ENCODE data around the gene PRDX5. TPM values are rescaled to one million over a fixed set of nuclear protein-coding genes. Genes with fewer than 3 reads are reported as not detected.
"Not testable (repeated sequence)": the region's sequence is repeated elsewhere in the genome, so short reads cannot be mapped to it uniquely, and the experiment has no call there.

The PRDX5 gene
- total and polyA plus RNA-seq, 3 donors from 2014 or later = 189 to 287 (median 271) TPM

DNA sequence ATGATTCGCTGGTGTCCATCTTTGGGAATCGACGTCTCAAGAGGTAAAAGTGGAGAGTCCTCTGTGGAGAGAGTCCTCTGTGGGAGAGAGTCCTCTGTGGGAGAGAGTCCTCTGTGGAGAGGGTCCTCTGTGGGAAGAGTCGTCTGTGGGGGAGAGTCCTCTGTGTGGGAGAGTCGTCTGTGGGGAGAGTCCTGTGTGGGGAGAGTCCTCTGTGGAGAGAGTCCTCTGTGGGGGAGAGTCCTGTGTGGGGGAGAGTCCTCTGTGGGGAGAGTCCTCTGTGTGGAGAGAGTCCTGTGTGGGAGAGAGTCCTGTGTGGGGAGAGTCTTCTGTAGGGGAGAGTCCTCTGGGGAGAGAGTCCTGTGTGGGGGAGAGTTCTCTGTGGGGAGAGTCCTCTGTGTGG lies 3.1 kb downstream of the PRDX5 start:
- H3K27me3 ChIP-seq = no peaks in the 10 kb centered on the region
- intact Hi-C loops (cut with DNase I; ENCODE audit: low total_unique reads) = no loop called here
- TF ChIP-seq, protein P1, sequence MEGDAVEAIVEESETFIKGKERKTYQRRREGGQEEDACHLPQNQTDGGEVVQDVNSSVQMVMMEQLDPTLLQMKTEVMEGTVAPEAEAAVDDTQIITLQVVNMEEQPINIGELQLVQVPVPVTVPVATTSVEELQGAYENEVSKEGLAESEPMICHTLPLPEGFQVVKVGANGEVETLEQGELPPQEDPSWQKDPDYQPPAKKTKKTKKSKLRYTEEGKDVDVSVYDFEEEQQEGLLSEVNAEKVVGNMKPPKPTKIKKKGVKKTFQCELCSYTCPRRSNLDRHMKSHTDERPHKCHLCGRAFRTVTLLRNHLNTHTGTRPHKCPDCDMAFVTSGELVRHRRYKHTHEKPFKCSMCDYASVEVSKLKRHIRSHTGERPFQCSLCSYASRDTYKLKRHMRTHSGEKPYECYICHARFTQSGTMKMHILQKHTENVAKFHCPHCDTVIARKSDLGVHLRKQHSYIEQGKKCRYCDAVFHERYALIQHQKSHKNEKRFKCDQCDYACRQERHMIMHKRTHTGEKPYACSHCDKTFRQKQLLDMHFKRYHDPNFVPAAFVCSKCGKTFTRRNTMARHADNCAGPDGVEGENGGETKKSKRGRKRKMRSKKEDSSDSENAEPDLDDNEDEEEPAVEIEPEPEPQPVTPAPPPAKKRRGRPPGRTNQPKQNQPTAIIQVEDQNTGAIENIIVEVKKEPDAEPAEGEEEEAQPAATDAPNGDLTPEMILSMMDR (IDR thresholded peaks at IDR 0.05) = no peak
- no peak for TF ChIP-seq POLR2A (IDR thresholded peaks at IDR 0.05)
- H3K36me3 ChIP-seq (ENCODE audit: low read depth, missing control alignments) = no peaks in the 10 kb centered on the region
- H3K27ac ChIP-seq = peak overlapping the region in 1 of 2 donors; percentile 31
- no peaks in the 10 kb centered on the region for H3K9me3 ChIP-seq
- H3K4me3 ChIP-seq = no peak overlapping the region
- H3K4me1 ChIP-seq = peaks cover 9% of the 10 kb centered on the region
- no peak for DNase-seq
- 70 to 84% methylated on average over 5 of the region's 5 CpGs for WGBS, 2 donors

DNA sequence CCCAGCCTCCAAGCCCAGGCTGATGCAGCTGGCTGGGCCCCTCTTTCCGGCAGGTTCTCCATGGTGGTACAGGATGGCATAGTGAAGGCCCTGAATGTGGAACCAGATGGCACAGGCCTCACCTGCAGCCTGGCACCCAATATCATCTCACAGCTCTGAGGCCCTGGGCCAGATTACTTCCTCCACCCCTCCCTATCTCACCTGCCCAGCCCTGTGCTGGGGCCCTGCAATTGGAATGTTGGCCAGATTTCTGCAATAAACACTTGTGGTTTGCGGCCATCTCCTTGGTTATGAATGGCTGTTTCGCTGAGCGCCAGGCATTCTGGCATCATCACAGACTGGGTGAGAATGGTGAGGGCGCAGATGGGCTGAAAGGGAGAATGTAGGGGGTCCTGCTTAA lies 3.6 kb downstream of the PRDX5 start:
- no peak overlapping the region for H3K4me3 ChIP-seq
- no peak for DNase-seq
- H3K36me3 ChIP-seq (ENCODE audit: low read depth, missing control alignments) = no peaks in the 10 kb centered on the region
- H3K9me3 ChIP-seq = no peaks in the 10 kb centered on the region
- TF ChIP-seq, protein P1 (IDR thresholded peaks at IDR 0.05) = no peak
- TF ChIP-seq POLR2A (IDR thresholded peaks at IDR 0.05) = no peak
- no peaks in the 10 kb centered on the region for H3K27me3 ChIP-seq
- peak overlapping the region in 1 of 2 donors; percentile 31 for H3K27ac ChIP-seq
- intact Hi-C loops (cut with DNase I; ENCODE audit: low total_unique reads) = no loop called here
- peaks cover 9% of the 10 kb centered on the region for H3K4me1 ChIP-seq
- WGBS, 2 donors = 95% methylated on average over 5 of the region's 5 CpGs

DNA sequence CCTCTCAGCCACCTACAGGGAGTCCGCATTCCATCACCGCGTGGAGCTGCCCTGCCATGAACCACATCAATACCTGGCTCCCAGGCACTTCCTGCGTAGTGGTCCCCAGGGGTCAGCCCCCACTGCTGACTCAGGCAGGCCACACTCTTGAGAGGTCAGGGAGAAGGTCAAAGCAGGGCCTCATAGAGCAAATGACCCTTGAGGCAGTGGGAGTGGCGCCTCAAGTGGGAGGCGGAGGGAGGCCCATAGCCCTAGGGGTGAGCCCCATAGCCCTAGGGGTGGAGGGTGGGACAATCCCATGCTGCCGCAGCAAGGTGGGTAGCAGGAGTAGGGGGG lies 5.0 kb downstream of the PRDX5 start:
- Histone ChIP-seq H3K4me3 (no peak overlapping the region), H3K27me3 (no peaks in the 10 kb centered on the region), H3K9me3 (no peaks in the 10 kb centered on the region), H3K4me1 (peaks cover 9% of the 10 kb centered on the region), H3K27ac (no peak overlapping the region), H3K36me3 (ENCODE audit: low read depth, missing control alignments) (no peaks in the 10 kb centered on the region)
- no peak for DNase-seq
- WGBS, 2 donors = 84 to 88% methylated on average over 5 to 7 of the region's 7 CpGs
- intact Hi-C loops (cut with DNase I; ENCODE audit: low total_unique reads) = no loop called here
- TF ChIP-seq, protein P1 (IDR thresholded peaks at IDR 0.05) = no peak
- TF ChIP-seq POLR2A (IDR thresholded peaks at IDR 0.05) = no peak

DNA sequence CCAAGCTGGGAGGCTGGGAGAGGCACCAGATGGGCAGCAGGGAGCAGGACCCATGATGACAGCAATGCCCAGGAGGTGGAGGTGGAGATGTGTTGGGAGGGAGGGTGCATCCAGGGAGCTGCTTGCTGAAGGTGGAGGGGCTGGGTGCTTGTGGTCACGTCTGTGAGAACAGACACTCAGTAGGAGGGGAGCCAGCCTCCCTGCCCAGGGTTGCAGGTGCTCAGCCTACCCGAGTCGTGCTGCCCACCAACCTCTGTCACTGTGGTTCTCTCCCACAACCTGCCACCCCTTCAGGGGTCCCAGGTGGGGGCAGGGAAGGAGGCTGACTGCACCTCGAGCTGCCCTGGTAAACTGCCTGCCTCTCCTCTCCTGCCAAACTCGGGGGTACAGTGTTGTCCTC lies 5.5 kb downstream of the PRDX5 start:
- WGBS, 2 donors = 77 to 84% methylated on average over 2 to 5 of the region's 5 CpGs

DNA sequence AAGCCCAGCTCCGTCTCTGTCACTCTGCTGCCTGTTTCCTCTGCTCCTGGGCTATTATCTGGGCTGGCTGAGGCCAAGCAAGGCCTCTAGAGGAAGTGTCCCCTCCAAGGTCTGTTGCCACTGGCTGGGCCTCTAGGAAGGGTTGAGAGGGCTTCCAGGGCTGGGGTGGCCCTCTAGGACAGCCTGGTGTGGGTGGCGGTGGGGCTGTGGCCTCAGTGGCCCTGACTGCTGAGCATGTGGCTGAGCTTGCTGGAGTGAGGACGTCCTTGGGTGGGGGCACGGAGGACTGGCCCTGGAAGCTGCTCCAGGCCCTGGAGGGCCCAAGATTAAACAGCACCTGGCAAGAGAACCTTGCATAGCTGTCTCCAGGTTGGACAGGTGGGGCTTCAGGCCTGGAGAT lies 6.1 kb downstream of the PRDX5 start:
- H3K4me1 ChIP-seq; H3K9me3 ChIP-seq; H3K27ac ChIP-seq; DNase-seq; H3K36me3 ChIP-seq (ENCODE audit: low read depth, missing control alignments); intact Hi-C loops (cut with DNase I; ENCODE audit: low total_unique reads); H3K4me3 ChIP-seq; H3K27me3 ChIP-seq: not testable (repeated sequence)
- 85 to 100% methylated on average over 2 to 4 of the region's 4 CpGs for WGBS, 2 donors

More for the DNA sequence above, 5.5 kb downstream of the PRDX5 start:
- Histone ChIP-seq H3K9me3 (no peaks in the 10 kb centered on the region), H3K27me3 (no peaks in the 10 kb centered on the region), H3K36me3 (ENCODE audit: low read depth, missing control alignments) (no peaks in the 10 kb centered on the region), H3K27ac (no peak overlapping the region), H3K4me3 (no peak overlapping the region), H3K4me1 (peaks cover 9% of the 10 kb centered on the region)
- TF ChIP-seq POLR2A (IDR thresholded peaks at IDR 0.05) = no peak
- TF ChIP-seq, protein P1 (IDR thresholded peaks at IDR 0.05) = no peak
- no peak for DNase-seq
- intact Hi-C loops (cut with DNase I; ENCODE audit: low total_unique reads) = no loop called here

Data from testis (tissue), 3 donors.